Cortex of kidney (tissue), 1 donor: ENCODE data around the gene ITPKC.
"Not testable (repeated sequence)": the region's sequence is repeated elsewhere in the genome, so short reads cannot be mapped to it uniquely, and the experiment has no call there.

ENCODE experiments used
- DNase-seq: peaks from one replicate; lab custom pipeline; 2025; lab: John Stamatoyannopoulos, UW

Gene ITPKC

GRCh38 chr19:40717325-40717879 lies 490 bp downstream of the ITPKC start:
- no peak for DNase-seq

- no peak for DNase-seq
Observed at GRCh38 chr19:40717880-40718773, 1.2 kb downstream of the ITPKC start.

- DNase-seq, result no peak
Observed at GRCh38 chr19:40718774-40719391, 2.0 kb downstream of the ITPKC start.

DNA sequence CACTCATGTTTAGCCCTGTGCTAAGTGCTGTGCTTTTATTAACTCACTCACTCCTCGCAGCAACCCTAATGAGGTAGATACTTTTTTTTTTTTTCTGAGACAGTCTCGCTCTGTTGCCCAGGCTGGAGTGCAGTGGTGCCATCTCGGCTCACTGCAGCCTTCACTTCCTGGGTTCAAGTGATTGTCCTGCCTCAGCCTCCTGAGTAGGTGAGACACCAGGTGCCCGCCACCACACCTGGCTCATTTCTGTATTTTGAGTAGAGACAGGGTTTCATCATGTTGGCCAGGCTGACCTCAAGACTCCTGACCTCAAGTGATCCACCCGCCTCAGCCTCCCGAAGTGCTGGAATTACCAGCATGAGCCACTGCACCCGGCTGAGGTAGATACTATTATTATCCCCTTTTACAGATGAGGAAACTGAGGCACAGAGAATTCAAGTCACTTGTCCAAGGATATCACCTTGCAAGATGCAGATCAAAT lies 2.5 kb downstream of the ITPKC start:
- DNase-seq, result no peak

- DNase-seq, result no peak
Observed at GRCh38 chr19:40721140-40721486, 4.2 kb downstream of the ITPKC start.

- DNase-seq, result no peak
Observed at GRCh38 chr19:40721936-40722661, 5.2 kb downstream of the ITPKC start.

DNA sequence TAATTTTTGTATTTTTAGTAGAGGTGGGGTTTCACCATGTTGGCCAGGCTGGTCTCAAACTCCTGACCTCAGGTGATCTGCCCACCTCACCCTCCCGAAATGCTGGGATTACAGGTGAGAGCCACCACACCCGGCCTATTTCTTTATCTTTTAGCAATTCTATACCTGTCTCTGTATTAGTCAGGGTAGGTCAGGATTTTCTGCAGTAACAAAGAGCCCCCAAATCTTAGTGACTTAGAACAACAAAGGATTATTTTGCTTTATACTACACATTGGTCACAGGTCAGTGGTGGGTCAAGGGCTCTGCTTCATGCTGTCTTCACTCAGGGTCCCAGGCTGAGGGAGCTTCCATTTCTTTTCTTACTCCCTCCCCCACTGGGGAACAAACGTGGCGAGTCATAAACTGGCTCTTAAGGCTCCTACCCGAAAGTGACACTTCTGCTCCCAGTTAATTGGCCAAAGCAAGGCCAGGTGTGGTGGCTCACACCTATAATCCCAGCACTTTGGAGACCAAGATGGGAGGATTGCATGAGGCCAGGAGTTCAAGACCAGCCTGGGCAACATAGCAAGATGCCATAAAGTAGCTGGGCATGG lies 6.8 kb downstream of the ITPKC start:
- no peak for DNase-seq

GRCh38 chr19:40724315-40724714 lies 7.4 kb downstream of the ITPKC start:
- DNase-seq, result no peak

DNA sequence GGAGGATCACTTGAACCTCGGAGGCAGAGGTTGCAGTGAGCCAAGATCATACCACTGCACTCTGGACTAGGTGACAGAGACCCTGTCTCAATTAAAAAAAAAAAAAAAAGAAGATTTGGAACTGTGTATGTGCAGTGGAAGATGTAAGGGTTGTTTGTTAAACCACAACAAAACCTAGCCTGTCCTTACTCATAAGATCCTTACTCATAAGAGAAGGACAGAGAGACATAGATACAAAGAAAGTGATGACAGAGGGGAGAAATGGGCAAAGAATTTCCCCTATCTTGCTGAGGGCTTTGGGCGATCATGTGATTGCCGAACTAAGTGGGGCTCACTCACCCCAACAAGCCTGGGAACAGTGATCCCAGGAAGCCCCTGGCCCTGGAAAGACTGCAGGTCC lies 7.9 kb downstream of the ITPKC start:
- DNase-seq, result no peak

DNA sequence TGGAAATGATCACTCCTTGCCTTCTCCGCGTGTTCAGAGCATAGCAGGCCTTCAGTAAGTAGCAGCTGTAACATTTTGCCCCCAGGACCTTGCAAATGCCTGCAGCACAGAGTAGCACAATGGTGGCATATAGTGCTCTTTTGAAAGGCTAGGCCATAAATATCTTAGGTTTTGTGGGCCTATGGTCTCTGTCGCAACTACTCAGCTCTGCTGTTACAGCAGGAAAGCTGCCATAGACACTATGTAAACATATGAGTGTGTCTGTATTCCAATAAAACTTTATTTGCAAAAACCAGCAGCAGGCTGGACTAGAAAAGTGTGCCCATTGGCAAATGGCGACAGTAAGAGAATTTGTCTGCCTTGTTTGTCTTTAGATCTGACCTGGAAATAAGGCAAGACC lies 9.4 kb downstream of the ITPKC start:
- DNase-seq, result no peak

DNA sequence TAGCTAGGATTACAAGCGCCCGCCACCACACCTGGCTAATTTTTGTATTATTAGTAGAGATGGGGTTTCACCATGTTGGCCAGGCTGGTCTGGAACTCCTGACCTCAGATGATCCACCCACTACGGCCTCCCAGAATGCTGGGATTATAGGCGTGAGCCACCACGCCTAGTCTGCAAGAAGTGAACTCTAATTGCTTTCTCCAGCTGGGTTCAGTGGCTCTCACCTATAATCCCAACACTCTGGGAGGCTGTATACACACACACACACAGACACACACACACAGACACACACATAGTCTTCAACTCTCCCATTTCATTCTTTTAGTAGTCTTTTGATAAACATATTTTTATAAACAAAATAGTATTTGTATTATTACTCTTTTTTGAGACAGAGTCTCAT lies 13.2 kb downstream of the ITPKC start:
- not testable (repeated sequence) for DNase-seq

DNA sequence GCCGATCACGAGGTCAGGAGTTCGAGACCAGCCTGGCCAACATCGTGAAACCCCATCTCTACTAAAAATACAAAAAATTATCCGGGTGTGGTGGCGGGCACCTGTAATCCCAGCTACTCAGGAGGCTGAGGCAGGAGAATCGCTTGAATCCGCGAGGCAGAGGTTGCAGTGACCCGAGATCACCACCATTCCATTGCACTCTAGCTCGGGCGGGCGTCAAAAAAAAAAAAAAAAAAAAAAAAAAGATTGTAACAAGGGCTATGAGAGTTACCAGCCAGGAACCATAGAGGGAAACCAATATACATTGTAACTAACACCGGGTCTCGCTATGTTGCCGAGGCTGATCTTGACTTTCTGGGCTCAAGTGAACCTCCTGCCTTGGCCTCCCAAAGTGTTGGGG lies 15.4 kb downstream of the ITPKC start:
- not testable (repeated sequence) for DNase-seq

DNA sequence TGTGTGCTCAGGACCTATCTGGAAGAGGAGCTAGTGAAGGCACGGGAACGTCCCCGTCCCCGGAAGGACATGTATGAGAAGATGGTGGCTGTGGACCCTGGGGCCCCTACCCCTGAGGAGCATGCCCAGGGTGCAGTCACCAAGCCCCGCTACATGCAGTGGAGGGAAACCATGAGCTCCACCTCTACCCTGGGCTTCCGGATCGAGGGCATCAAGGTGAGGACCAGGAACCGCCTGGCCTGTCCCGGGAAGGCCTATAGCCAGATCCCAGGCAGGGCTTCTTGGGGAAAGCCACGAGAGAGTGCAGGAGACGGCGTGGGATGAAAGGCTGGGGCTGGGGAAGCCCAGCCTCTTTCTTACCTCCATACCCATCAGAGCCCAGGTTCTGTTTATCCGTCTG lies 16.2 kb downstream of the ITPKC start:
- no peak for DNase-seq

DNA sequence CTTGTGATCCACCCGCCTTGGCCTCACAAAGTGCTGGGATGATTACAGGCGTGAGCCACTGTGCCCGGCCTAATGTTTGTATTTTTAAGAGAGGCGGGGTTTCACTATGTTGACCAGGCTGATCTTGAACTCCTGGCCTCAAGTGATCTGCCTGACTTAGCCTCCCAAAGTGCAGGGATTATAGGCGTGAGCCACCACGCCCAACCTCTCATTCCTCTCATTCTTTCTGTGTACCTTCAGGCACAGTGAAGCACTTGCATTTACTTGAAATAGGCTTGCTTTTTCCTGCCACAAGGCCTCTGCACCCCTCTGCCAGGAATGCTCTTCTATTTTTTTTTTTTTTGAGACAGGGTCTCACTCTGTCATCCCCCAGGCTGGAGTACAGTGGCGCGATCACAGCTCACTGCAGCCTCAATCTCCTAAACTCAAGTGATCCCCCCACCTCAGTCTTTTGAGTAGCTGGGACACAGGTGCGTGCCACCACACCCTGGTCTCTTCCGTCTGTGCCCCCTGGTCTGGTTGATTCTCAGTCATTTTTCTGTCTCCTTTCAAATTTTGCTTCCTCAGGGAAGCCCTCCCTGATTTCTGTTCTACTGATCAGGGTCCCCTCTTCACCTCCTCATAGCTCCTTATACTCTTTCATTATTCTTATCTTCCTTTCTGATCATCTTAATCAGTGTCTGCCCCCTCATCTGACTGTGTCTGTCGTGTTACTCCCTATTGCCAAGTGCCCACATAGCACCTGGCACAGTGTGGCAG lies 18.3 kb downstream of the ITPKC start:
- no peak for DNase-seq

GRCh38 chr19:40736661-40737060 lies 19.7 kb downstream of the ITPKC start:
- DNase-seq, result no peak

DNA sequence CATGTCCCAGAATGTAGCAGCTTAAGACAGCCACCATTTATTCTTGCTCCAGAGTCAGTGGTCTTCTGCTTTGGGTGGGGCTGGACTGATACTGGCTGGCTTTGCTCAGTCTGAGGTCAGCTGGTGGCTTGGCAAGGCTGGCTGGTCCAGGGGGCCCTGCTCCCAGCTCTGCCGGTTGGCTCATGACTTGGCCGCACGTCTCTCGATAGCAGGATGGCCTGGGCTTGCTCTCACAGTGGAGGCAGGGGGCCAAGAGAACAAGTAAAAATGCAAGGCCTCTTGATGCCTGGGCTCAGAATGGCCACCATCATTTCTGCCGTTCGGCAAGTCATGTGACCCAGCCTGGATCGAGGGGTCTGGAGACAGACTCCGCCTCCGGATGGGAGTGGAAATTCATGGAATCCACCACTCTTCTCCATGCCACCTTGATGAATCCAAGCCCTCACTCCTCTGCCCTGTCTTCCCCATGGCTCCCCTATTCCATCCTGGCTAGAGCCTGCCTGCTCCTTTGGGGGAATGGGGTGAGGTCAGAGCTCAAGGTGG lies 20.3 kb downstream of the ITPKC start:
- DNase-seq, result no peak

- no peak for DNase-seq
Observed at GRCh38 chr19:40739030-40739839, 22.3 kb downstream of the ITPKC start.

DNA sequence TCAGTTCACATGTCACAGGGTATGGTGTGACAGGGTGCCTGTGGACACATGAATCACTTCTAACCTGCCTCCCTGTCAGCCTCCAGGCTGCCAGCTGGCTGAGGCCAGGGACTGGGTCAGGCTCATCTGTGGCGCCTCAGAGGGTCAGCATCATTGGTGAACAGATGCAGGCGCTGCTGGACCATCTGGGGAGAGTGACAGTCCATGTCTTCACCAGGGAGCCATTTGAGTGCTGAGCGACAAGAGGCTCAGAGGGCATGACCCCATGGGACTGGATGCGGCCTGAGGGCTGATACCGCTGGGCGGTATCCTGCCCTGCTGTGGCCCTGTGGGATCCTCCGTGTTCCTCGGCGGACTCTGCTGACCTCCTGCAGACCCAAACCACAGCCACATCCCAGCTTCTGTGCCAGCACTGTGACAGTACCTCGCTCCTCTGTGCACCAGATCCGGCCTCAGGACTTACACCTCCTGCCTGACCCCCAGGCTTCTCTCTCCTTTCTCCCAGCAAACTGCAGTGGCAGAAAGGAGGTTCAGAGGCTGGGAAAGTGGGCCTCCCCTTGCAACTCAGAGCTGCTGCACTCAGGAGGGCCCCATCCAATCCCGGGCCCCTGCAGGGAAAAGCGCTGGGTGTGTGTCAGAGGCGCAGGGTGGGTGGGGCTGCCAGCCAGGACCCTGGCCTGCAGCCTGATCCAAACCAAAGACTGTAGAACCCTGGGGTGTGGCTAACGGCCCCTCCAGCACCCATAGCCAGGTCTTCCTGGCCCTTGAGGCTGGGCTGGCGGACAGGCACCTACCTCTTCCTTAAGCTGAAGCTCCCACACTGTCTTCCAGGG lies 23.2 kb downstream of the ITPKC start:
- no peak for DNase-seq

DNA sequence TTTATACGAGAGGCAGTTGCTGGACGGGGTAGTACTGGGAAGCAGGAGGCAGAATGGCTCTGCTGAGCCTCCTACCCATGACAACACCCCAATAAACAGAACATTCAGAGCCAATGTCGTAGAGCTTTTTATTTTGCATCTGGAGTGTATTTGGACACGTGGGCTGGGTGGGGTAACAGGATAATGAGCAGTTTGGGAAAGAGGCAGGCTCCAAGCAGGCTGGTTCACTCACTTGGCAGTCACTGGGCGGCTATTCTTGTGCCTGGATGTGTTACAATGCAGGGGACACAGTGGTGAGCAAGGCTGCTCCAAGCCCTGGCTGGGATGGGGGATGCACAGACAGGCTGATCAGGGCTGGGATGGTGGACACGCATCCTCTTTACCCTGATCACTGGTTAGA lies 23.8 kb downstream of the ITPKC start:
- DNase-seq, result no peak
